Astrocyte (in vitro differentiated cells and primary cell): Measurements from ENCODE around the gene TEF. TPM values are rescaled to one million over a fixed set of nuclear protein-coding genes. Genes with fewer than 3 reads are reported as not detected.

Source experiments
- DNase-seq: peaks from one replicate; pipeline ENCODE4 v3.0.0-alpha.2; 2010; ENCODE audit warnings: low read depth
- FAIRE-seq: peaks from 2 replicates; lab custom pipeline; 2011; peaks lifted over from hg19 to GRCh38; lab: Jason Lieb, UNC
- H2AFZ ChIP-seq: 2 replicates; pipeline ENCODE4 v1.6.0; 2012; ENCODE audit warnings: low read depth, low read length, inconsistent platforms
- H3K27ac ChIP-seq: 2 replicates; pipeline ENCODE4 v1.5.1; 2011; ENCODE audit warnings: low read depth, low read length, inconsistent platforms
- H3K27me3 ChIP-seq: 2 replicates; pipeline ENCODE4 v1.6.0; 2011; ENCODE audit warnings: low read length, inconsistent platforms; ENCODE audit not compliant: insufficient read depth
- H3K36me3 ChIP-seq: 2 replicates; pipeline ENCODE4 v1.5.1; 2011; ENCODE audit warnings: low read length, inconsistent platforms; ENCODE audit not compliant: insufficient read depth
- H3K4me1 ChIP-seq: 2 replicates; pipeline ENCODE4 v1.5.1; 2011; ENCODE audit warnings: low read length, inconsistent platforms; ENCODE audit not compliant: insufficient read depth
- H3K4me2 ChIP-seq: 2 replicates; pipeline ENCODE4 v1.6.0; 2012; ENCODE audit warnings: low read length, inconsistent platforms
- H3K4me3 ChIP-seq: 2 replicates; pipeline ENCODE4 v1.5.1; 2011; ENCODE audit warnings: low read depth, mild to moderate bottlenecking, low read length, inconsistent platforms; ENCODE audit not compliant: insufficient read depth
- H3K79me2 ChIP-seq: 2 replicates; pipeline ENCODE4 v1.6.0; 2012; ENCODE audit warnings: mild to moderate bottlenecking, low read length, inconsistent platforms; ENCODE audit not compliant: insufficient read depth
- H3K9ac ChIP-seq: 2 replicates; pipeline ENCODE4 v1.6.0; 2012; ENCODE audit warnings: mild to moderate bottlenecking, low read length, inconsistent platforms
- H3K9me3 ChIP-seq: 2 replicates; pipeline ENCODE4 v1.5.1; 2012; ENCODE audit warnings: low read depth, mild to moderate bottlenecking, low read length, inconsistent platforms; ENCODE audit not compliant: insufficient read depth
- H4K20me1 ChIP-seq: 2 replicates; pipeline ENCODE4 v1.6.0; 2012; ENCODE audit warnings: low read length, inconsistent platforms; ENCODE audit not compliant: insufficient read depth
- H3K27ac Mint-ChIP-seq: one replicate; pipeline ENCODE4 v1.8.0; 2021; ENCODE audit warnings: mild to moderate bottlenecking, mixed read lengths; ENCODE audit not compliant: unreplicated experiment
- H3K27me3 Mint-ChIP-seq: one replicate; pipeline ENCODE4 v1.8.0; 2021; ENCODE audit warnings: low read depth, mixed read lengths; ENCODE audit not compliant: unreplicated experiment
- H3K36me3 Mint-ChIP-seq: one replicate; pipeline ENCODE4 v1.8.0; 2021; ENCODE audit warnings: low read depth, mixed read lengths; ENCODE audit not compliant: unreplicated experiment
- H3K4me1 Mint-ChIP-seq: one replicate; pipeline ENCODE4 v1.8.0; 2021; ENCODE audit warnings: low read depth, mixed read lengths; ENCODE audit not compliant: unreplicated experiment
- H3K4me3 Mint-ChIP-seq: one replicate; pipeline ENCODE4 v1.8.0; 2021; ENCODE audit warnings: mild to moderate bottlenecking, moderate library complexity, mixed read lengths; ENCODE audit not compliant: unreplicated experiment
- H3K9me3 Mint-ChIP-seq: one replicate; pipeline ENCODE4 v1.8.0; 2021; ENCODE audit warnings: mild to moderate bottlenecking, mixed read lengths; ENCODE audit not compliant: unreplicated experiment
- CTCF ChIP-seq: IDR thresholded peaks from 2 replicates; pipeline ENCODE4 v1.5.1; 2011; ENCODE audit warnings: low read depth, mild to moderate bottlenecking, inconsistent platforms, low read length, moderate library complexity; ENCODE audit not compliant: insufficient read depth
- EZH2 ChIP-seq: IDR thresholded peaks from 2 replicates; pipeline ENCODE4 v1.6.1; 2012; ENCODE audit warnings: mild to moderate bottlenecking, low read length, inconsistent platforms; ENCODE audit not compliant: insufficient read depth
- total RNA-seq: library from RNA; stranded (reverse); gene quantifications from 2 replicates; pipeline ENCODE4 v1.2.1, GENCODE V29; 2021

Gene TEF
- total RNA-seq, 1 donor from 2014 or later = 6.3 TPM

GRCh38 chr22:41367680-41368542, 13.8 kb upstream of the TEF start:
- Histone ChIP-seq H4K20me1 (no peaks in the 10 kb centered on the region), H2AFZ (no peak overlapping the region), H3K79me2 (no peaks in the 10 kb centered on the region), H3K9ac (no peak overlapping the region), H3K9me3 (no peaks in the 10 kb centered on the region), H3K4me3 (no peak overlapping the region), H3K36me3 (no peaks in the 10 kb centered on the region), H3K4me1 (peaks cover 14% of the 10 kb centered on the region), H3K4me2 (peak overlapping the region; percentile 76), H3K27me3 (no peaks in the 10 kb centered on the region), H3K27ac (no peak overlapping the region)
- FAIRE-seq (no peak), DNase-seq (peak; percentile 49)
- Mint-ChIP-seq H3K27me3 (peaks cover 39% of the 10 kb centered on the region), H3K9me3 (peaks cover 1% of the 10 kb centered on the region), H3K4me3 (peak overlapping the region; percentile 57), H3K4me1 (no peaks in the 10 kb centered on the region), H3K36me3 (peaks cover 2% of the 10 kb centered on the region), H3K27ac (no peak overlapping the region)
- TF ChIP-seq EZH2 (no peak), CTCF (no peak)

DNA sequence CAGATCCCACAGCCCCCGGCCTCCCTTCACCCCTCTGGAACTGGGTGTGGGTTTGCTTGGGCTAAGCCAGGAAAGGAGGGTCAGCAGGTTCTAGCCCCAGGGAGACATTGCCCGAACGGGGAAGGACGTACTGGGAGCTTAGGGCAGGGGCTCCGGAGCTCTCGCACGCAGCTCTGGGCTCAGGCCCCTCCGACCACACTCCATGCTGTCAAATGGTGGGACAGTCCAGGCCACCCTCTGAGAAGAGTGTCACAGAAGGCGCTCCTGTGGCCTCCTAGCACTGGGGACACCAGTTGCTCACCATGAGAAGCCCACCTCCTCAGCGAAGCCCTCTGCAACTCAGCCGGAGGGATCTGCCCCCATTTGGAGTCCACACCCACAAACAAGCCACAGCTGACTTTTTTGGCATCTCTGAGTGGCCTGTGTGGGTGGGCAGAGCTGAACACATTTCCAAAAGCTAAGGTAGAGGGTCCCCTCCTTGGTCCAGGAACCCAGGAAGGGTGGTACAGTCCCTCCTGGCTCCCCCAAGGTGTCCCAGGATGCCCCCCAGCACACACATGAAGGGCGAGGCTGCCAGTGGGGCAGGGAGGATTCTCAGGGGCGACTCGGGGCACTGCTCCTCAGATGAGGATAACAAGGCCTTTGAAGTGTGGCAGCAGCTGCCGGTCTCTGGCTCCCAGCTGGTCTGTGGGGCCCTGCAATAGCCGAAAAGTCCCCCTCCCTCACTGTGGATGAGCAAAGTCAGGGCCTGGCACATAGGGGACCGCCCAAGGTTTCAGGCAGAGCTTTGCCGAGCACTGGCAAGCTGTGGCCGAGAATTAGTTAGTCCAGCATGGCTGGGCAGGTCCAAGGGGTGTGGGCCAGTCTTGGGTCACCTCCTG, 13.0 kb upstream of the TEF start:
- no peaks in the 10 kb centered on the region for H4K20me1 ChIP-seq
- H3K4me1 ChIP-seq = peaks cover 14% of the 10 kb centered on the region
- FAIRE-seq = no peak
- H3K27ac Mint-ChIP-seq = no peak overlapping the region
- H3K27ac ChIP-seq = no peak overlapping the region
- no peaks in the 10 kb centered on the region for H3K9me3 ChIP-seq
- no peak overlapping the region for H3K4me3 ChIP-seq
- no peaks in the 10 kb centered on the region for H3K36me3 ChIP-seq
- H3K79me2 ChIP-seq = no peaks in the 10 kb centered on the region
- peaks cover 39% of the 10 kb centered on the region for H3K27me3 Mint-ChIP-seq
- peaks cover 1% of the 10 kb centered on the region for H3K9me3 Mint-ChIP-seq
- H3K36me3 Mint-ChIP-seq = no peaks in the 10 kb centered on the region
- DNase-seq = no peak
- no peak overlapping the region for H2AFZ ChIP-seq
- H3K4me2 ChIP-seq = no peak overlapping the region
- TF ChIP-seq CTCF = no peak
- H3K27me3 ChIP-seq = no peaks in the 10 kb centered on the region
- no peak overlapping the region for H3K9ac ChIP-seq
- no peaks in the 10 kb centered on the region for H3K4me1 Mint-ChIP-seq
- no peak overlapping the region for H3K4me3 Mint-ChIP-seq
